NCI-H2171 treated with DMSO at 0.1 percent for 48 hours (cell line): Measurements from ENCODE around the gene PTPRT.

Experiments used
- DNase-seq: peaks from one replicate; lab custom pipeline; 2025; lab: John Stamatoyannopoulos, UW

Gene PTPRT

DNA sequence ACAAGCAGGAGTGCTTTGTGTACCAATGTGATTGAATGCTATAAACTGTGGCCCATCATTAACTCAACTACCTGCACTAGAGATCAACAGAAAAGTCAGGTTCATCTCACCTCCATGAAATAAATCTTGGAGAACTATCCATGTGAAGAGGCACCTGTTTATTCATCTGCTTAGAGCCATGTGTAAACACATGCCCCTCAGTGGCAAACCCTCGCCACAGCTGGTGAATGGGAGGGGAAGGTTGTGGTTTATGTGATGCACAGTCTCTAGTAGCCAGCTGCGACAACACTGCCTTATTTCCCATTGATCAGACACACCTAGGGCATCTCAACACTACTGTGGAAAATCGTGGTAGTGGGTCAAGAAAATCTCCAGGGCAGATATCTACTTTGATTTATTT is 640.2 kb downstream of the PTPRT start:
- no peak for DNase-seq

DNA sequence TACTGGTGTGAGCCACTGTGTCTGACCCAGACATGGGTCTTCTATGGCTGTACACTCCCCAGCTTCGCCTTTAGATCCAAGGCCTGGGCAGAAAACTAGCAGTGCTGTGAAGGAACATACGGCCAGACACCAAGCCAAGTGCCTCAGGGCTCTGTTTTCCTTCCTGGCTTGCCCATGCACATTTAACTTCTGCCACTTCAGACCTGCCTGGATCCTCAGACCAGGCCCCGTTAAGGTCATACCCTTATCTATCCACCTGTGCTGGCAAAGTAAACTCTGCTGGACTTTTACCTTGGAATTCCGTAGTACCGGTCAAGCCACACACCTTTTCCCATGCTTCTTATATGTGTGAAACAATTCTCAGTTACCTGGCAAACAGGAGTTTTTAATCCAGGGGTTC is 644.8 kb downstream of the PTPRT start:
- DNase-seq: no peak

DNA sequence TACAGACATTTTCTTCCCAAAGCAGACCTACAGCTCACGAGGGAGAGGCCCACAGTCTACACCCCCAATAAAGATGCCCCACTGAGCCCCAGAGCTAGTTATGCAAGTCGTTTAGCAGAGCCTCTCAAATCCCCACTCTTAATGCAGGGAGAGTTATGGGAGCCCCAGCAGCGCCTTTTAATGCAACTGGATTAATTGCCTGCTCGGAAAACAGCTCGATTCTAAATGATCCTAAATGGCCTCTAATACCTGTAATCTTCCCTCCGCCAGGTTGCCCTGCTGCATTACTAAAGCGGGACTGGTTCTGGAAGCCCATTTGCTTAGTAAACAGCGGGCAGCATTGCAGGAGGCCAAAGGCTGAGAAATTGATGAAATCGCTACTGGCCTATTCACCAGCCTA is 656.9 kb downstream of the PTPRT start:
- DNase-seq: no peak

DNA sequence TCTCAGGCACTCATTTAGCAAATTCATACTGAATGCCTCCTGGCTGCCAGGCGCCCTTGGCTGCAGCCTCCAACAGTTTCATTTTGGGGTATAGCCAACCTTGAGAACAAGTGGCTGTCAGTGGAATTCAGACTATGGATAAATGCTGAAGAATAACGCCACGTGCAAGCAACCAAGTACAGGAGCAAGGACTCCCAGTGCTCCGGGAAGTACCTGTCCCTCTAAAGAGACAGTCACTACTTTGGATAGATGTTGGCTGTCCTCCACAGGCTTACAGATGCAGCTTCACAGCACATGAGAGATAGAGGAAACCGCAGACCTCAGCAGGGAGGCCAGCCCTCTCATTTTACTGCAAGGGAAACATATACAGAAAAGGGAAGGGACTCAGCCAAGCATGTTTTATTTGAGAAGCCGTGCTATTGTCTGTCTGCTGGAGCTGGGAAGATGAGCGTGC is 658.2 kb downstream of the PTPRT start:
- DNase-seq: no peak

DNA sequence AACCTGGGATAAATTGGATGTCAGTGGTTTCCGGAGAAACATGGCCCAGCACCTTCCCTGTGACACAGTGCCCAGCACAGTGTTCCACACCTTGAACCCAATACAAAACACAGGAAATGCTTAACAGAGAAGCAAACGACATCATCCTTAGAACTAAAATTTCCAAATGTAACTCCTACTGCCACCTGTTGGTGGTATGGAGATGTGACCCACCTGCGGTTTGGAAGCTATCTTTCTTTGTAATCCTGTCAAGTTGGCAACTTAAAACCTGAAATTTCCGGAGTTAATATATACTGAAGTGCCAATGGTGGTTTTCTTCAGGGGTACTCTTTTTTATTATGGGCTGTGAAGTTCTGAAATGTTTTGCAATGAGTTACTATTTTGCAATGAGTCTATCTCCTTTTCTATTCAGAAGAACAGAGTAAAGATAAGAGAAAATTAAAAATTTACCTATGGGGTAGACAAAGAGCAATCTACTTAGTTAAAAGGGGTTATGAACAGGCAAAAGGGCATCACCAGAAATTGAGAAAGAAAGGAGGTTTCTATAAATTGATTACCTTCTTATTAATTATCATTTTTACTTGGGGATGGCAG is 658.8 kb downstream of the PTPRT start:
- DNase-seq: peak; percentile 33

DNA sequence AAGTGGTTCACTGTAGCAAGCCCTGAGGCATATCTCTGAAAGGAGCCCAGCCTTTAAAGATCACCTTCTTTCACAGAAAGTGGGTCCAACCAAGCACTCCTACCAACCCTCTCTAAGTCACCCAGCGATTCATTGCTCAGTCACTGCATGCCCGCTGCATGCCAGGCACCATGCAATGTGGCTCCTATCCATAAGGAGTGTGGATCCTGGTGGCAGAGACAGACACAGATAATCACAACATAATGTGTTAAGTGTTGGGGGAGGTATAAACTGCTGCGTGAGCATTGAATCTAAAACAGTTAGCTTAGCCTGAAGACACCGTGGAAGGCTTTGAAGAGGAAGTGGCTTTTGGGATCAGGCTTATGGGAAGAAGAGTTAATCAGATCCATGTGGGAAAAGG is 659.5 kb downstream of the PTPRT start:
- DNase-seq: no peak

DNA sequence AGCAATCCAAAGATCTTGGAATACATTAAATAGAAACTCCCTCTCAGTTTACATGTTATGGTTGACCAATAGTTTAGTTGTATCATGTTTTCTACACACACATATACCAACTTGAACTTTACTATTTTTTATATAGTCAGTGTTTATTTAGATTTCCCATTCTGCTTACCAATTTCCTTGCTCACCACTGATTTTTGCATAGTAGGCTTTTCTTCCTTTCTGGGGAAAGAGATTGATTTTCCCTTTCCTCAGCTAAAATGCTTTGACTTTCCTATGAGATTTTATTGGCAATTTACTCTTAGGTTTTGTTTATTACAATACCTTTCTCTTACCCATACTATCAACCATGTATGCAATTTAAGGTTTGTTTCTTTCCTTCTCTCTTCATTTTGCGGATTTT is 665.6 kb downstream of the PTPRT start:
- no peak for DNase-seq

DNA sequence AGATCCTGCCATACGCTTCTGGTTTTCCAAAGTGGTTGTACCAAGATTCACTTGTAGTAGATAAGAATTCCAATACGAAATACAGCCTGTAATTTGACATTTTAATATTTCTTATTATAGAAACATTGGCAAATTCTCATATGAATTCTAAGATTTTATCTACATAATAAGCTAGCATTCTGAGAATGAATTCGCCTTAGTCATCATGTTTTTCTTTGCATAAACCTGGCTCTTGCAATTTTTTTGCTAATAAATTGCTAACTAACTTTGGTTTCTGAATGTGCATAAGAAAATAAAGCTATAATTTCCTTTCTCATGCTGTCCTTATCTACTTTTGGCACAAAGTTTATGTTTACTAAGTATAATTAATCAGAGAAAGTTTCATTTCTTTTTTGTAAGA is 673.0 kb downstream of the PTPRT start:
- no peak for DNase-seq

DNA sequence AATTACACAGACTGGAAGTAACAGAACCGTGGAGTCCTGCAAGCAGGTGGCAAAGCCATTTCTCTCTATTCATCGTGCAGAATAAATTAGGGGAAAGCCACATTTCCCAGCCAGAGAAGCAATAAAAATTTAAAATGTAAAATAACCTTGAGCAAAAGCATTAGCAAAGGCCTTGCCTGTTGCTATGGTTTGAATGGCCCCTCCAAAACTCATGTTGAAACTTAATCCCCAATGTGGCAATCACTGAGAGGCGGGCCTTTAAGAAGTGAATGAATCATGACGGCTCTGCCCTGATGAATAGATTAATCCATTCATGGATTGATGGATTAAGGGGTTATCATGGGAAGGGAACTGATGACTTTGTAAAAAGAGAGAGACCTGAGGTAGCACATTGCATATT is 679.0 kb downstream of the PTPRT start:
- DNase-seq: no peak

DNA sequence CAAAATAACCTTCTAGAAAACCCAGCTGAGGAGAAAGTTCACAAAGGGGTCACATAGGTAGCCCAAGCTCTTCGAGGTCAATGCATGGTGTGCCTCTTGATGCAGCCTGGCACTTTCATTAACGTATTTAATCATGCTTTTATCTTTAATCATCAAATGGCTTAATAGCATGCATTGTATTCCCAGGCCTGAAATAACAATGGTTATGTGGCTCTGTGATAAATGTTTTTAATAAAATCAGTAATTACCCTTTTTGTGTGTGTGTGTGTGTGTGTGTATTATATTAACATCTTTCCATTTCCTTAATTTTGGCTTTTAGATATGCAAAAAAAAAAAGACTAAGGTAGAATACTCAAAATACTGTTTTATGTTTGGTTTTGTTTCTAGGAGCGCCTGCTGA is 681.8 kb downstream of the PTPRT start:
- DNase-seq: no peak

DNA sequence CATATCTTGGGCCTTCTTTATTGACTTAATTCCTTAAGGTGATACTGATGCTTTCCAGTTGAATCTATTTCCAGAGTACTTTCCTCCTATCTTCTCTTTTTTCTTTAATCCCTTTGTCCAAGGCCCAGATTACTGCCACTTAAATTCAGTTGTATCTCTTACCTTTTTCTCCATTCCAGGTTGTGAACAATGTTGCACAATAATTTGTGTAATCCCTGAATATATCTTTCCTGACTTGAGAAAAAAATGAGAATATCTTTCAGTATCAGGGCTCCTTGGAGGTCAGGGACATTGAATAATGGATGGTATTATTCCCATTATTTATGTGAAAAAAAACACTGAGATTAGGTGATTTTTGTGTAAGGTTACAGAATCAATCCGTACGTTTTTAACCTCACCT is 683.3 kb downstream of the PTPRT start:
- no peak for DNase-seq

DNA sequence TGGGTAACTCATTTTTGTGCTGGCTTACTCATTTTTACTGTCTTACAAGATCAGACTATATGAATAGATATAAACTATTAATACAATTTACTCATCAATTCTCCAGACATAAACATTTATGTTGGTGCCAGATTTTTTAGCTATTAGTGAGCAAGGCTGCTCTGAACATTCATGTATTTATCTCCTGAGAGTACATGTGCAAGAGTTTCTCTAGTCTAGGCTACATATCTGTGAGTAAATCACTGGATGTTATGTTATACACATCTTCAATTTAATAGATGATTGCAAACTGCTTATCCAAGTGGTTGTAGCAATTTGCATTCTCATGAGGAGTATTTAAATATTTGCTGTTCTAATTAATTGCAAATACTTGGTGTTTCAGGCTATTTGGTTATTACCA is 687.1 kb downstream of the PTPRT start:
- DNase-seq: no peak

DNA sequence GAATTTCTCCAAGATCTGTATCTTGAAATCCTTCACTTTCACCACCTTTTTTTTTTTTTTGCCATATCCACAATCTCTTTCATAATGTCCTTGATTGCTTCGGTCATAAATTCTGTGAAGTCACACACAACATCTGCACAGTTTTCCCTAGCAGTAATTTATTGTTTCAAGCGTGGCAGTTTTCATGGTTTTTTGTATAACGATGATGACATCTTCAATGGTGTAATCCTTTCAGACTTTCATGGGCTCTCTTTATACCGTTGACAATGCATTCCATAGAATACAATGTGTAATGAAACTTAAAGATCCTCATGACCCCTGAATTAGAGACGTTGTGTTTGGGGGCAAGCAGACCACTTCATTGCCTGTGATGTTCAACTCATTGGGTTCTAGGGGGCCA is 693.1 kb downstream of the PTPRT start:
- DNase-seq: no peak

DNA sequence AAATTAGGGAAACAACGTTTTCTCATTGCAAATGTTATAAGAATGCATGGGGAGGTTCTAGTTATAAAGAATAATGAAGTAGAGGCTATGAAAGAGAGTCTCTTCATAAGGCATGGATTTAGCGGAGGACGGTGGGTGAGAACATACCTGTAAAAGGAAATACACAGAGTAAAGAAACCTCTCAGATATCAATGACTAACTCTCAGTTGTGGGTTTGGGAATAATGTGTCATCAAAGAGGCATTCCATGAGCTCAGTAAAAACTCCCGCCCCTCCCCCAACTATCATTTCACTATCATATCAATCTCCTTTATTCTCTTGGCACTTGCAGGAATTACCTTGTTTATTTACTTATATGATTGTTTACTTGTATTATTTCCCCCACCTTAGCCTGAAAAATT is 695.4 kb downstream of the PTPRT start:
- no peak for DNase-seq

DNA sequence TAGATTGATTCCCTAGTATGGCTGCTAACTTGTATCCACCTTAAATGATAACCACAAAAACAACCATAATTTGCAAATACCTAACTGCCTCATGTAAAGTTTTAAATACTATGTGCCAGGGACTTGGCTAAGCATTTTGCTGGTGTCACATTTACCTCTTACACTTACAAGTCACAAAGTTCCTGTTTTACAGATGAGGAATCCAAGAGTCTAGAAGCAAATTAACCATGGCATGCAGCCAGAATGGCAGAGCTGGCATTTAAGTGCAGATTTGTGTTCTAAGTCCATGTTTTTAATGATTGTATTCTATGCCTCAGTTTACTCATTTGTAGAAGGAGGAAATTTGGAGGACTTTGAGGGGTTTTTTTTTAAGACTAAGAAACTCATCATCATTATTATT is 696.7 kb downstream of the PTPRT start:
- no peak for DNase-seq

DNA sequence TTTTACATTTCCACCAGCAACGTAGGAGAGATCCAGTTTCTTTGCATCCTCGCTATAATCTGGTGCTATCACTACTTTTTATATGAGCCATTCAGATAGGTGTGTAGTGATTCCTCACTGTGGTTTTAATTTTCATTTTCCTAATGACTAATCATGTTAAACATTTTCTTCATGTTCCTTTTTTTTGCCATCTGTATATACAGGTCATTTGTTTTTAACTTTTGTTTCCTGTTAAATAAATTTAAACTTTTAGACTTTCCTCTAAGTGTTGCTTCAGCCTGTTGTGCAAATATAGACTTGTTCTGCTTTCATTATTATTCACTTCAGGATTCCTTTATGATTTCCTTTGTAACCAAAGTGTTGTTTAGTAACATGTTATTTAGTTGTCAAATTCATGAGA is 697.4 kb downstream of the PTPRT start:
- no peak for DNase-seq

DNA sequence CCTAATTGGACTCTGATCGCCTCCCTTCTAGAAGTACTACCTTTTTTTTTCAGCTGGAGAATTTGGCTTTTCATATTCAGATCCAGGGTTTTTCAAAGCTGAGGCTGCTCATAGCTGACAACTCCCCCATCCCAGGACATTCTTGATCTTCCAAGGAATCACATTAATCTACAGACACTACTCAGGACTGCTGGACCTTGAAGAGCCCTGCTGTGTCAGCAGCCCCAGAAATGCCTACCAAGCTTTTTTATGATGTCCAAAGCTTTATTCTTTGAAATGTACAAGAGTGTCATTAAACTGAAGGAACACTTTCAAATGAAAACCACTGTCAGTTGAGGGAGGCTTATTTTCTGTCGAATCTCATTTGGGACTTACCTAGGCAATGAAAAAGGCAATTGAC is 704.1 kb downstream of the PTPRT start:
- no peak for DNase-seq

DNA sequence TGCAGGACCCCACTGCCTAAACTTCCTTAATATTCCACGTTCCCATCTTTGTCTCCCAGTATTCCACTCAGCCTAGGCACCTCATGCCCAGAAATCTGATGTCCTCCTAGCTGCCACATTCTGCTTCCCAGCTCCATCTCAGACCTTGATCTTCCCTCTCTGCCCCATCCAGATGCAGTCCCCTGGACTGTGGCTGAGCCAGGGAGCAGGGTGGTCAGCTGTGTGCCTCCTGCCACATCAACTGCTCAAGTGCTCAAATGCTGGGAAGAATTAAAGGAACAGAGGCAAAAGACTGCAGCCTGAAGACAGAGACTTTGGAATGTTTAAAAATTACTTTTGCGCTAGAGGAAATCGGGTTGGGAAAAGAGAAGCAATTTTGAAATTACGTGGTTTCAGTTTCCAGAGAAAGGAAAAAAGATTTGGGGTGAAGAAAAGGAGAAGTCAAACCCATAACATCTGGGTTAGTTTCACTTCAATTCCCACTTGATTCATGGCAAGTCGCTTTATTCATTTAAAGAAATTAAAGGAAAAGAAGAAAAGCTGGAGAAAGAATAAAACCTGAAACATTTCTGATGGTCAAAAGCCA is 704.8 kb downstream of the PTPRT start:
- no peak for DNase-seq

DNA sequence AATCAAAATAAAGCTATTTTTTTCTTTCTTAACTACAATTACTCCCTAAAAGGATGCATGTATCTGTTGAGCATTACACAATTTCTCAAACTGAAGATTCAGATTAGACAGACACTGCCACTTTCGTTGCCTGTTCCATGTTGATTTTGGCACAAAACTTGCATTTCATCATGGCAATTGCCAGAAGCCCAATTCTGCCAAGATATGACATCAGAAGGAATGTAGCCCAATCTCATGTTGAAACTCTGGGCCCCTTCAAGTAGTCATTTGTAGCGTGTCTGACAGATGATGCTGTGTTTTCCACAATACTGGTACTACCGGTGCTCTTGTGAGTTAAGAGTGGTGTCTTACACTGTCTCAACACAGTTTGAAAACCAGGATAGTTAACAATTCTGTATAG is 705.4 kb downstream of the PTPRT start:
- no peak for DNase-seq

DNA sequence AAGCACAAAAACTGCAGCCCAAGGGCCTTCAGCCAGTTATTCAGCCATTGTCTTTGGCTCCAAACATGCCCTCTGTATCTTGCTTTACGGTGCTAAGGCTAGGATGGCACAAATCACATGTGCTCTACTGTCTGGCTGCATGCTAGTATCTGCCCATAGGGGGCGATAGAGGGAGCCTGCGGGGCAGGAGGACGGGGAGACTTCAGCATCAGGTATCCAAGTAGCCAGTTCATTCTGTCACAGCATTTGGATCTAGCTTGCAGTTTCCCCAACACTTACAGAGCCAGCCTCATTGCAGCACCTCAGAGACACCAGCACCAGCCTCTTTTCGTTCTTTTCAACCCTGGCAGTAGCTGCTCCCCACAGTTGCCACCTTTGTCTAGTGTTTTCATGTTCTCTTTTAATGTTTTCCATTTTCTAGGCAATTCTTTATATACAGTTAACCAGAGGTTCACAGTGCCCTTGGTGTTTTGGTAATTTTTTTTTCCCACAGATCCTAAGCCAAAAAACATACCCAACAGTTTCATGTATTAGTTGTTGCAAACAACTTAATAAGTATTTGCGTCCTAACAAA is 705.9 kb downstream of the PTPRT start:
- DNase-seq: peak; percentile 28

DNA sequence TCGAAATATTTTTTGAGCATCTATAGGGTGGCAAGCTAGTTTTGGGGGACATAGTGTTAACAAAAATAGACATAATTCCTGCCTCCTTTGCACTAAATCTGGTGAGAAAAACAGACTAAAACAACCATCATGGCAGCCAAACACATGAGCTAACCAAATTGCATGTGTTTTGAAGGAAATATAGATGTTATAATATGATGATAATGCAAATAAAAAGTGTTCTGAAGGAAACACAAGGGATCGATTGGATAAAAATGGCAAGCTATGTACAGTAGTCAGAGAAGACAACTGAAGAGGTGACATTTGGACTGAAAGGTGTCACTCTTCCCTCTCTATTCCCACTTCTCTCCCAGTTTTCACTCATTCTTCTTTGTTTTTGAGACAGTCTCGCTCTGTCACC is 706.9 kb downstream of the PTPRT start:
- DNase-seq: no peak

DNA sequence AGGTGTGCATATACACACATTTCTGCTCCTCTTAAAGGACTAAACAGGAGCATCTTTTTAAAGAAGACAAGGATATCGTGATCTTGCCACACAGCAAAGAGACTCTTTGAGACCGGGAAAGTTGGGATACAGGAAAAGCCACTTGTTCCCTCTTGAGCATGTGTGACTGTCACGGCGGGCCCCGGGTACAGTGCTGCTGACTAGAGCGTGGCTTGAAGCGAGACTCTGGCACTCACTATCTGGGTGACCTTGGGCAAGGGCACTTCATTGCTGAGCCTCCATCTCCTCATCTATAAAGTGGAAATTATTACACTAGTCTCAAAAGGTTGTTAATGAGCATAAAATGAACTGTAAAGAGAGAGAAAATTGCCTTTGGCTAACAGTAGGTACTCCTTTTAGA is 713.9 kb downstream of the PTPRT start:
- no peak for DNase-seq

DNA sequence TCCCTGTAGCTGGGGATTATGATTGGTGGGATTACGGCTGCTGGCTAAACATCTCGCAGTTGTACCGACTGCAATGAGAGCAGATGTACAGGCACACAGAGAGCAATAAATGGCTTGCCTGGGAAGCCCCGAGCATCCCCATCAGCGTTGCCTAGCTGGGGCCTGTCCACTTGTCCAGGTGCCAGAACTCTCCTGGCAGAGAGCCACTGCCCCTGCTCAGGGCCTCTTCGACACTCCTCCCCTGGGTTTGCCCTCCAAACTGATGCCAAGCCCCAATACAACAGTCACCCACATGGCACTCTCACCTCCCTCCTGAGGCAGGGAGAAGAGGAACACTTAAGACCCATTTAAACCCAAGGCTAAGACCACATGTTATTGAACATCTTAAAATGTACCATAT is 715.1 kb downstream of the PTPRT start:
- DNase-seq: no peak

DNA sequence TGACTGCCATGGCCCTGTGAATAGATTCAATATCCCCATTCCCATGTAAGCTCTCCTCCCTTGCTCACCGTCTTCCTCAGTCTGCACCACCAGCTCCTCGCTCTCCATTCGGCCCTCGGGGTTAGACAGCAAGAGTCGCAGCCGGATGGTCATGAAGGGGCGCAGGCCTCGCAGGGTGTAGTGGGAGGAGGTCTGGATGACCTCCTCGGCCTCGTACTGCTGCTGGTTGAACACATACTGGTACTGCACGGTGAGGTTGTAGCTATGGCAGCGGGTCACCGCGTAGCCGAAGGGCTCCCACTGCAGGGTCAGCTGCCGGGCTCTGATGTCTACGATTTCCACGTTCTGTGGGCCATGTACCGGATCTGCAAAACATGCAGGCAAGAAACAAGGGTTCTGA is 717.5 kb downstream of the PTPRT start:
- DNase-seq: no peak
